B cell (primary cell): ENCODE results near the gene PDK2. TPM values are rescaled to one million over a fixed set of nuclear protein-coding genes. Genes with fewer than 3 reads are reported as not detected.

Source experiments
- ATAC-seq: fragments of 200-7000 bp; cut with Tn5 transposase; one replicate; pipeline ENCODE4 v1.10.0; 2021; ENCODE audit warnings: low read depth, mild to moderate bottlenecking, moderate number of reproducible peaks, moderate library complexity
- CTCF ChIA-PET: fragments of 350-600 bp; sonication (Branson Sonifier 250); formaldehyde crosslinking; loops from one replicate; lab custom pipeline; 2021; ENCODE audit warnings: antibody characterized with exemption, inconsistent platforms; lab: Charles Lee
- POLR2A ChIA-PET: fragments of 350-600 bp; sonication (Branson Sonifier 250); formaldehyde crosslinking; loops from one replicate; lab custom pipeline; 2021; ENCODE audit warnings: antibody characterized with exemption; lab: Charles Lee
- DNase-seq: peaks from one replicate; pipeline ENCODE4 v3.0.0; 2013
- H2AFZ ChIP-seq: 2 replicates; pipeline ENCODE4 v1.6.1; 2012; ENCODE audit warnings: mild to moderate bottlenecking, low read depth, low read length; ENCODE audit not compliant: insufficient read depth, poor library complexity, severe bottlenecking
- H3K27ac ChIP-seq, 2 donors: 1 replicate in 1 of 2; 2 replicates in 1 of 2; pipeline ENCODE4 v1.5.1; 2012 to 2013; ENCODE audit warnings: low read length in 2 of 2, mild to moderate bottlenecking in 2 of 2, moderate library complexity in 1 of 2
- H3K27me3 ChIP-seq, 4 experiments: fragments of 200-600 bp in 1 of 4; sonication (generic) in 1 of 4; replicated peaks in 1 of 4; 1 replicate in 2 of 4; 2 replicates in 2 of 4; pipeline versions ENCODE4 v1.6.1 to v1.7.0; 2013 to 2016; ENCODE audit warnings: low read length in 3 of 4, mild to moderate bottlenecking in 2 of 4, mixed read lengths in 1 of 4, moderate library complexity in 1 of 4; ENCODE audit not compliant: insufficient read depth in 4 of 4, control insufficient read depth in 3 of 4; ENCODE audit errors: control extremely low read depth in 1 of 4
- H3K36me3 ChIP-seq, 2 experiments: replicated peaks in 1 of 2; 1 replicate in 1 of 2; 2 replicates in 1 of 2; pipeline versions ENCODE4 v1.6.1 to v1.7.1; 2013; ENCODE audit warnings: low read length in 1 of 2; ENCODE audit not compliant: insufficient read depth in 2 of 2, control insufficient read depth in 1 of 2; ENCODE audit errors: control extremely low read depth in 1 of 2, extremely low read depth in 1 of 2
- H3K4me1 ChIP-seq, 2 donors: fragments of 200-600 bp in 1 of 2; sonication (generic) in 1 of 2; 1 replicate in 1 of 2; 2 replicates in 1 of 2; pipeline versions ENCODE4 v1.5.1 to v1.6.1; 2013 to 2017; ENCODE audit warnings: low read length in 2 of 2; ENCODE audit not compliant: control insufficient read depth in 2 of 2, insufficient read depth in 2 of 2
- H3K4me2 ChIP-seq: replicated peaks from 2 replicates; pipeline ENCODE3; 2012; ENCODE audit warnings: mild to moderate bottlenecking, low read depth, low read length; ENCODE audit not compliant: poor library complexity, severe bottlenecking
- H3K4me3 ChIP-seq, 5 experiments: fragments of 200-600 bp in 1 of 5; sonication (generic) in 1 of 5; 1 replicate in 3 of 5; 2 replicates in 2 of 5; pipeline versions ENCODE4 v1.5.1 to v1.7.0; 2011 to 2016; ENCODE audit warnings: low read length in 4 of 5, mild to moderate bottlenecking in 4 of 5, low read depth in 2 of 5, control low read depth in 1 of 5, moderate library complexity in 1 of 5; ENCODE audit not compliant: insufficient read depth in 1 of 5; ENCODE audit errors: control extremely low read depth in 1 of 5, extremely low read depth in 1 of 5
- H3K79me2 ChIP-seq: fragments of 200-600 bp; sonication (generic); one replicate; pipeline ENCODE4 v1.6.0; 2016; ENCODE audit warnings: low read length; ENCODE audit not compliant: control insufficient read depth, insufficient read depth
- H3K9ac ChIP-seq: fragments of 200-600 bp; sonication (generic); 2 replicates; pipeline ENCODE4 v1.6.1; 2017; ENCODE audit warnings: mild to moderate bottlenecking, low read length, moderate library complexity
- H3K9me3 ChIP-seq, 3 donors: one replicate each; pipeline versions ENCODE4 v1.6.1 to v1.7.1; 2013; ENCODE audit warnings: low read length in 2 of 3; ENCODE audit not compliant: control insufficient read depth in 2 of 3, insufficient read depth in 1 of 3; ENCODE audit errors: control extremely low read depth in 1 of 3
- H4K20me1 ChIP-seq: 2 replicates; pipeline ENCODE4 v1.6.0; 2012; ENCODE audit warnings: mild to moderate bottlenecking, low read length; ENCODE audit not compliant: insufficient read depth, control insufficient read depth, poor library complexity, severe bottlenecking
- H3K27ac Mint-ChIP-seq: one replicate; pipeline ENCODE4 v1.8.0; 2021; ENCODE audit warnings: mixed read lengths
- H3K27me3 Mint-ChIP-seq: one replicate; pipeline ENCODE4 v1.8.0; 2021; ENCODE audit warnings: mixed read lengths
- H3K4me1 Mint-ChIP-seq: one replicate; pipeline ENCODE4 v1.8.0; 2021; ENCODE audit warnings: mixed read lengths
- H3K4me3 Mint-ChIP-seq: one replicate; pipeline ENCODE4 v1.8.0; 2021; ENCODE audit warnings: mixed read lengths
- H3K9me3 Mint-ChIP-seq: one replicate; pipeline ENCODE4 v1.8.0; 2022; ENCODE audit warnings: mixed read lengths; ENCODE audit not compliant: insufficient read depth
- EZH2 ChIP-seq: IDR thresholded peaks from 2 replicates; pipeline ENCODE4 v1.6.1; 2012; ENCODE audit warnings: borderline replicate concordance, low read depth, mild to moderate bottlenecking, moderate library complexity, low read length; ENCODE audit not compliant: insufficient read depth, poor library complexity, severe bottlenecking
- WGBS: methylation state at CpG from one replicate; pipeline ENCODE4 v1.1.5; 2013; ENCODE audit warnings: missing lambda C conversion rate; ENCODE audit not compliant: insufficient coverage; 5-methylcytosine and 5-hydroxymethylcytosine counted together
- intact Hi-C: fragments of 100-400 bp; cut with micrococcal nuclease; formaldehyde crosslinking; loops from one replicate; pipeline ENCODE4 v1.10.0; 2022
- polyA plus RNA-seq: library from polyadenylated mRNA; depleted of rRNA; stranded (reverse); fragments of >200 nt; gene quantifications from 2 replicates; pipeline ENCODE4 v1.2.3, GENCODE V29; 2012
- total RNA-seq, 2 donors: library from RNA; stranded (reverse); fragments of 120-200 nt in 1 of 2; gene quantifications; 1 replicate in 1 of 2; 2 replicates in 1 of 2; pipeline versions ENCODE4 v1.2.3 to v1.2.4, GENCODE V29; 2013 to 2022
- TF ChIP-seq, protein P1 (sequence below): fragments of 200-600 bp; IDR thresholded peaks from one replicate; pipeline ENCODE4 v1.8.0; 2022; ENCODE audit warnings: antibody characterized with exemption, mild to moderate bottlenecking

PDK2 gene
- total and polyA plus RNA-seq, 2 donors (not counting 1 experiment from before 2014, with no cell fraction given), result 35.2 to 73.2 TPM

DNA sequence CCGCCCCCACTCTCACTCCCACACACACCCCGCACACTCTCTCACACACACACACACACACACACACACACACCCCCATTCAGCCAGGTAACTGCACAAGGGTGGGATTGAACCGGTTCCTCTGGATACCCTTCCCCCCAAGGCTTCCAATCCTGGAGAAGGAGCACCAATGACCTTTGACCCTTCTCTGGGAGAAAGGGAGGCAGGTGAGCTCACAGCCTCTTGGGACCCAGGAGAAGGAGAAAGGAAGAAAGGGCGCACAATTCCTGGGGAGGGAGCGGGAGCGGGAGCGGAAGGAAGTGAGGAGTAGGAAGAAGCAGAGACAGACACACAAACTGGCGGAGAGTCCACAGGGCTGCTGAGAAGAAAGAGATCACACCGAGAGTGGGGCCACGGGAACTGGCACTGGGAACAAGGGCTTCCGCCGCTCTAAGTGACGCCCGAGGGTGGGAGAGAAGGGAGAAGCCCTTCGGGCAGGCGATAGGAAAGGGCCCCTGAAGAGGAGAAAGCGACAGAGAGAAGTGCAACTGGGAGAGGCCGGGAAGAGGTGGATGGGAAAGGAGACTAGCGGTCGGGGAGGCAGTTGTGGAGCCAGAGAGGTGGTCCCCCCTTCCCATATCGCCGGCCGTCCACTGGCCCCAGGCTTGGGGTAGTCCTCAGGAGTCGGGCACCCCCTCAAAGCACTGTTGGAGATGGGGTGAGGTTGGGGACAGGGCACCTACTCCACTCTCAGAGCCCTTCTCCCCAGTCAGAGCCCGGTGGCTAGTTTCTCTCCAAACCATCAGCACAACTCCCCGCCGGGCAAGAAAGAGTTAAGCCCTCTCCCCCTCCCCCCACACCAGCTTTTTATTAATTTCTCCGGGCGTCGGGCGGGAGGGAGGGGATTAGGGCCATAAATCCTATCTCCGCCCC lies 33.5 kb downstream of the PDK2 start:
- peak overlapping the region; percentile 99 for H3K4me2 ChIP-seq
- H3K9me3 ChIP-seq, result peaks cover 0 to 8% (median 0%) of the 10 kb centered on the region in 3 donors
- no peaks in the 10 kb centered on the region for H3K79me2 ChIP-seq
- TF ChIP-seq EZH2, result no peak
- TF ChIP-seq, protein P1, sequence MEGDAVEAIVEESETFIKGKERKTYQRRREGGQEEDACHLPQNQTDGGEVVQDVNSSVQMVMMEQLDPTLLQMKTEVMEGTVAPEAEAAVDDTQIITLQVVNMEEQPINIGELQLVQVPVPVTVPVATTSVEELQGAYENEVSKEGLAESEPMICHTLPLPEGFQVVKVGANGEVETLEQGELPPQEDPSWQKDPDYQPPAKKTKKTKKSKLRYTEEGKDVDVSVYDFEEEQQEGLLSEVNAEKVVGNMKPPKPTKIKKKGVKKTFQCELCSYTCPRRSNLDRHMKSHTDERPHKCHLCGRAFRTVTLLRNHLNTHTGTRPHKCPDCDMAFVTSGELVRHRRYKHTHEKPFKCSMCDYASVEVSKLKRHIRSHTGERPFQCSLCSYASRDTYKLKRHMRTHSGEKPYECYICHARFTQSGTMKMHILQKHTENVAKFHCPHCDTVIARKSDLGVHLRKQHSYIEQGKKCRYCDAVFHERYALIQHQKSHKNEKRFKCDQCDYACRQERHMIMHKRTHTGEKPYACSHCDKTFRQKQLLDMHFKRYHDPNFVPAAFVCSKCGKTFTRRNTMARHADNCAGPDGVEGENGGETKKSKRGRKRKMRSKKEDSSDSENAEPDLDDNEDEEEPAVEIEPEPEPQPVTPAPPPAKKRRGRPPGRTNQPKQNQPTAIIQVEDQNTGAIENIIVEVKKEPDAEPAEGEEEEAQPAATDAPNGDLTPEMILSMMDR, result no peak
- peaks cover 0 to 28% (median 9%) of the 10 kb centered on the region in 4 experiments for H3K27me3 ChIP-seq
- peaks cover 1 to 7% of the 10 kb centered on the region in 2 experiments for H3K36me3 ChIP-seq
- peak overlapping the region; percentile 74 for H3K27ac Mint-ChIP-seq
- POLR2A ChIA-PET, result interaction anchor here (0.7 kb wide), 1 partner anchor 1231 kb away, joined by 3 read pairs; no protein-coding TSS in a partner anchor
- intact Hi-C loops, result no loop called here
- peak; percentile 43 for DNase-seq
- peak overlapping the region in 1 of 5 experiments; percentile 44 for H3K4me3 ChIP-seq
- H3K9me3 Mint-ChIP-seq, result no peaks in the 10 kb centered on the region
- H3K27ac ChIP-seq, result no peak overlapping the region
- peak overlapping the region; percentile 79 for H3K4me3 Mint-ChIP-seq
- H3K27me3 Mint-ChIP-seq, result peaks cover 10% of the 10 kb centered on the region
- no peak overlapping the region for H2AFZ ChIP-seq
- 17% methylated on average over 16 of the region's 32 CpGs for WGBS
- H3K4me1 Mint-ChIP-seq, result peaks cover 34% of the 10 kb centered on the region
- no peak for ATAC-seq
- H3K9ac ChIP-seq, result no peak overlapping the region
- peaks cover 18% of the 10 kb centered on the region for H4K20me1 ChIP-seq
- peaks cover 27 to 35% of the 10 kb centered on the region in 2 donors for H3K4me1 ChIP-seq
- CTCF ChIA-PET, result interaction anchor here (1.1 to 3.4 kb wide), 2 partner anchors 12 to 19 kb away, joined by 5 to 16 read pairs; no protein-coding TSS in a partner anchor
